NCI-H345 treated with DMSO at 0.1 percent for 48 hours (cell line): ENCODE measurements around the gene CEP128.

Experiments used
- DNase-seq: peaks from one replicate; lab custom pipeline; 2025; ENCODE audit not compliant: unreplicated experiment; lab: John Stamatoyannopoulos, UW

CEP128 gene

GRCh38 chr14:80941241-80942185 lies at the start of gene CEP128:
TSS of gene CEP128 (minus strand) at chr14:80941738.
- DNase-seq, result peak; percentile 97

- DNase-seq, result no peak
Measured at GRCh38 chr14:80988735-80989429, 47.3 kb upstream of the CEP128 start.

GRCh38 chr14:80988192-80988591 lies 46.7 kb upstream of the CEP128 start:
- no peak for DNase-seq

GRCh38 chr14:80987235-80988032 lies 45.9 kb upstream of the CEP128 start:
- peak; percentile 72 for DNase-seq

GRCh38 chr14:80982711-80983110 lies 41.2 kb upstream of the CEP128 start:
- DNase-seq, result no peak

GRCh38 chr14:80981673-80982072 lies 40.1 kb upstream of the CEP128 start:
- no peak for DNase-seq

- DNase-seq, result no peak
Measured at GRCh38 chr14:80981156-80981555, 39.6 kb upstream of the CEP128 start.

GRCh38 chr14:80979951-80980350 lies 38.4 kb upstream of the CEP128 start:
- no peak for DNase-seq

- no peak for DNase-seq
Measured at GRCh38 chr14:80978403-80978802, 36.9 kb upstream of the CEP128 start.

- DNase-seq, result no peak
Measured at GRCh38 chr14:80977221-80977620, 35.7 kb upstream of the CEP128 start.

GRCh38 chr14:80974679-80975078 lies 33.1 kb upstream of the CEP128 start:
- DNase-seq, result no peak

- no peak for DNase-seq
Measured at GRCh38 chr14:80973931-80974641, 32.5 kb upstream of the CEP128 start.

GRCh38 chr14:80965037-80965436 lies 23.5 kb upstream of the CEP128 start:
- no peak for DNase-seq

GRCh38 chr14:80959496-80959895 lies 18.0 kb upstream of the CEP128 start:
- DNase-seq, result peak; percentile 45

GRCh38 chr14:80958939-80959338 lies 17.4 kb upstream of the CEP128 start:
- DNase-seq, result no peak

- no peak for DNase-seq
Measured at GRCh38 chr14:80958226-80958625, 16.7 kb upstream of the CEP128 start.

GRCh38 chr14:80957613-80958012 lies 16.1 kb upstream of the CEP128 start:
- no peak for DNase-seq

GRCh38 chr14:80956922-80957321 lies 15.4 kb upstream of the CEP128 start:
- no peak for DNase-seq

GRCh38 chr14:80956102-80956501 lies 14.6 kb upstream of the CEP128 start:
- no peak for DNase-seq

- DNase-seq, result no peak
Measured at GRCh38 chr14:80955416-80955941, 13.9 kb upstream of the CEP128 start, which contains the start of gene TSHR. TSS of gene TSHR (plus strand) at chr14:80955621. CDS start at chr14:80955681, 60 bp downstream.
